Activated T-cell treated with anti-CD3 and anti-CD28 coated beads for 48 hours (primary cell): ENCODE data around the gene HIVEP3.

Source experiments
- DNase-seq: peaks from one replicate; pipeline ENCODE4 v3.0.0-alpha.2; 2020; ENCODE audit warnings: low read depth

HIVEP3 gene

GRCh38 chr1:41892301-41892781 is 26.4 kb downstream of the HIVEP3 start:
- DNase-seq = no peak

- peak; percentile 37 for DNase-seq
Measured at GRCh38 chr1:41891199-41891896, 27.4 kb downstream of the HIVEP3 start.

GRCh38 chr1:41890825-41891198 is 27.9 kb downstream of the HIVEP3 start:
- no peak for DNase-seq

- no peak for DNase-seq
Measured at GRCh38 chr1:41889506-41890414, 29.0 kb downstream of the HIVEP3 start.

GRCh38 chr1:41888756-41889155 is 30.0 kb downstream of the HIVEP3 start:
- no peak for DNase-seq

- DNase-seq = no peak
Measured at GRCh38 chr1:41887365-41887764, 31.4 kb downstream of the HIVEP3 start.

GRCh38 chr1:41884256-41885230 is 34.2 kb downstream of the HIVEP3 start:
- DNase-seq = no peak

- no peak for DNase-seq
Measured at GRCh38 chr1:41883507-41883906, 35.2 kb downstream of the HIVEP3 start.

- DNase-seq = no peak
Measured at GRCh38 chr1:41882486-41882885, 36.2 kb downstream of the HIVEP3 start.

- no peak for DNase-seq
Measured at GRCh38 chr1:41882068-41882477, 36.6 kb downstream of the HIVEP3 start.

GRCh38 chr1:41880950-41881885 is 37.5 kb downstream of the HIVEP3 start:
- DNase-seq = no peak

- DNase-seq = no peak
Measured at GRCh38 chr1:41880261-41880660, 38.5 kb downstream of the HIVEP3 start.

GRCh38 chr1:41879617-41880016 is 39.1 kb downstream of the HIVEP3 start:
- no peak for DNase-seq

- DNase-seq = no peak
Measured at GRCh38 chr1:41878911-41879310, 39.8 kb downstream of the HIVEP3 start.

GRCh38 chr1:41878495-41878894 is 40.2 kb downstream of the HIVEP3 start:
- DNase-seq = no peak

- no peak for DNase-seq
Measured at GRCh38 chr1:41876576-41877445, 41.9 kb downstream of the HIVEP3 start.

GRCh38 chr1:41875487-41875886 is 43.2 kb downstream of the HIVEP3 start:
- DNase-seq = no peak

- DNase-seq = no peak
Measured at GRCh38 chr1:41874903-41875411, 43.8 kb downstream of the HIVEP3 start.

- DNase-seq = no peak
Measured at GRCh38 chr1:41874151-41874719, 44.5 kb downstream of the HIVEP3 start.
